HG03159 (cell line): ENCODE data around the gene PARD3.
"Not testable (repeated sequence)": the region's sequence is repeated elsewhere in the genome, so short reads cannot be mapped to it uniquely, and the experiment has no call there.

Experiments
- ATAC-seq: cut with Tn5 transposase; IDR thresholded peaks from one replicate; pipeline ENCODE4 v1.9.1; 2021; ENCODE audit warnings: mild to moderate bottlenecking, moderate library complexity; ENCODE audit not compliant: unreplicated experiment

The PARD3 gene

DNA sequence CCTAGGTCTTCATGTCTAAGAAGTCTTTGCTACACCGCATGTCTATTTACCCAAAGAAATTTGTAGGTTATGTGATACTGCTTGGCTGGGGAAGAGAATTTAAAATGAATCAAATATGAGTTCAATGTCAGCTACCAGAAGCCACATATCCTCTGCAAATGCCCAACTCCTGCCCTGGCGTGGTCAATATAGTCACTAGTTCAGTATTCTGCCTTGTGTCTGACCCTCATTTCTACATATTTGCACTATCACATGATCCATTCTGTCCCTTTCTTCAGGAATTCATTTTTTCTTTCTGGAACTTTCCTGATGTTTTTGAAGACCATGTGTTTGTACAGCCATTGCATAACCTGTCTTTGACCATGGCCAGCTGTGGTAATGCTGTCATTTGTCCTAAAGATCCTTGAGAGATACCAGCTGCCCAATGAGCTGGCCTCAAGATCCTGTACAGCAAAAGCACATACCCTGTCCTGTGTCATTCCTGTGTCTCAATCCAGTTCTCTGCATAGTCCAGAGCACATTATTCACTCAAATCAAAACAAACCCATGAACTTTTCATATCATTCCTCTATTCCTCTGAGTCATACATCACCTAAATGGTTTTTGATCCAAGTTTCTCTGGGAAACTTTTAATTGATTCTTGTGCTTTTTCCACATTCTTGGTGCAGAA is 524.5 kb downstream of the PARD3 start:
- no peak for ATAC-seq

DNA sequence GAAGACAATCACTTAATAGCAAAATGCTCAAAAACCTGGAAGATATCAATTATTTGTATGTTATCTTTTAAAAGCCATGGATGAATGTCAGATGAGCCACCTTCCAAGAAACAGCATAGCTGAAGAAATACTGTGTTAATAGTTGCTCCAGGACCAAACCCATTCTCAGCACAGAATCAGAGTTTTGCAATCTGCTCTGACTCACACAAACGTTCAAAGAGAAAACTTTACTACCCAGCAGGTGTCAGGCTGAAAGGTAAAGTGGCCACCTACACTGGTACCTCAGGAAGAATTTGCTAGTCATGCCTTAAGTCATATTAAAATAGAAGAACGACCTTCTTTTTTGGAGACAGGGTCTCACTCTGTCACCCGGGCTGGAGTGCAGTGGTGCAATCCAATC is 526.5 kb downstream of the PARD3 start:
- no peak for ATAC-seq

DNA sequence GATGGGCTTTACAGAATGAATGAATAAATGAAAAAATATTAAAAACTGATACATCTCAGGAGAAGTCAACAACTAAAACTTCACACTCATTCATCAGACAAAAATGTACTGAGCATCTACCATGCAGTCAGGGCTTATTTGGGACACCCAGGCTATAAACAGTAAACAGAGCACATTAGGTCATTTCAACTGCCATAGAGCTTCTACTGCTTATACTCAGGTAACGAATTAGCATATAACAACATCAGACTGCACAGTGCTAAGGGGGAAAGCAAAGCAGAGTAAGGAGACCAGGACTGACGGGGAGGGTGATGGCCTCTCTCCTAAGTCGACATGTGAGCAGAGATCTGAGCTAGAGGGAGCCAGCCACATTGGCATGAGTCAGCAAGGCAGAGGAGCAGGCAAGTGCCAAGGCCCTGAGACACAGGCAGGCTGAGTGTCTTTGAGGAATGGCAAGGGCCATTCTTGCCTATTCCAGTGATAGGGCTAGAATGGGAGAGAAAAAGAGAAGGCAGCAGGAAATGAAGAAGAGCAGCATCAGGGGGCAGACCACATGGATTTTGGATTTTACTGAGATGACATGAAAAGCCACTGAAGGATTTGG is 528.9 kb downstream of the PARD3 start:
- no peak for ATAC-seq

DNA sequence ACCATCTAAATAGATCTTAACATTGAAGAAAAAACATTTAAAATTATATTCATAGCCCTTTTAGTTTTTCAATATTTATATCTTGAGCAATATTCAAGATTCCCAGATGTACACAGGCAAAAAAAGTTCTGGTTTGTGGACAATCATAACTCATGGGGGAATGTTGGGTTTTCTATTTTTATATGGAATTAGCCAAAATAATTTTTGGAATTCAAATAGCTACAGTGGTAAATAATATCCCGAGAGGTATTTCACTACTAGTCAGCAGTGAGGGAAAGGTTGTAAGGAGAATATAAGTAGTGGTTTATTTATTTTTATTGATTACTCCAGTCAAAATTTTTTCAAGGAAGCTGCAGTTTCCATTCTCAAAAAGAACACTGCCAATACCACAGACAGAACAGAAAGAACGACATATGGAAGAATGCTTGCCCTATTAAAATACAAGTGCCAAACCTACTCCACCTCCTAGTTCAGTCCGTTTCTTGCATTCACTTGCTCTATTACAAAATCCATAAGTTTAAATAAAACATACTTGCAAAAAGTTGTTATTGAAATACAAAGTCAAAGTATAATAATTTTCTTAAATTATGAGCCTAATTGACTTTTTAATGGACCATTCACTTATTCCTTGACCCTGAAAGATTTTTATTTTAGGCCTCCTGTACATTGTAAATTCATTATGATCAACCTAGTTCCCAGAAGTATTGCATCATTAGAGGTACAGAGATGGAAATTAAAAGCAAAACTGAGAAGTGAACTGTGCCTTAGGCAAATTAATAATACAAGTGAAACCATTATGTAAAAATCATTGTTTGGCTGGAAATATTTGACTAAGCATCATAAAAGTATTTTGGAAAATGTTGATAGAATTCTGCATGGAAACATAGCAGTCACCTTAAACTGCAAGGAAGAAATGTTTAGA is 533.2 kb downstream of the PARD3 start:
- ATAC-seq: peak; percentile 60

DNA sequence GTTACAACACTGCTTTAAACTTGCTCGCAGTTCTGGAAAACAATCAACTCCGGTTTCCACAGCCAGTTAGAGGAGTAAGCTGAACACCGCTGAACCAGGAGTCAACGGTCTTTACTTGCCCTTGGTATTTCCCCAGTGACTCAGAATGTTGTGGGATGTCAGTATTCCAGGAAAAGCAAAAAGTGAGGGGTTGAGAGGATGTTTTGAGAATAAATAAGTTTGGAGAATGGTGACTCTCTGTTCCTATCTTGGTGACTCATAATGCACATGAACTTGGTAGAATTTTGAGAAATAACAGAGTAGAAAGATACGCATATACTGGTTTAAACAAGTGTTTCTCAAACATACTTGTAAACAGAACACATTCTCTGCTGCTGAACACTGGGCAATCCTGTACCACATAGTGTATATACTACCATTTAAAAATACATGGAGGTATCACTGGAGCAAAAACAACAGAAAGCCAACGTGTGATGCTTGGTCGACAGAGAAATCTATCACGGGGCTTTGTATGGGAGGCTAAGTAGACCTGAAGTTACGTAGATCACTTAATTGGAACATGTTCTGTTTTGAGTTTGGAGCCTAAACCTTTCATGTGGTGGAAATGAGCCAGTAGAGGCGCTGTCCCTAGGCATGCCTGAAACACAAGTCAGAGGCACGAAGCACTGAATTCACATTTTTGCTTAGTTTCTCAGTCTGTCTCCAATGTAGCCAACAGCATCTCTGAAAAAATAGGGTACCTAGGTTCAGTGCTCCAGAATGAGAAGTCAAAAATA is 534.3 kb downstream of the PARD3 start:
- no peak for ATAC-seq

DNA sequence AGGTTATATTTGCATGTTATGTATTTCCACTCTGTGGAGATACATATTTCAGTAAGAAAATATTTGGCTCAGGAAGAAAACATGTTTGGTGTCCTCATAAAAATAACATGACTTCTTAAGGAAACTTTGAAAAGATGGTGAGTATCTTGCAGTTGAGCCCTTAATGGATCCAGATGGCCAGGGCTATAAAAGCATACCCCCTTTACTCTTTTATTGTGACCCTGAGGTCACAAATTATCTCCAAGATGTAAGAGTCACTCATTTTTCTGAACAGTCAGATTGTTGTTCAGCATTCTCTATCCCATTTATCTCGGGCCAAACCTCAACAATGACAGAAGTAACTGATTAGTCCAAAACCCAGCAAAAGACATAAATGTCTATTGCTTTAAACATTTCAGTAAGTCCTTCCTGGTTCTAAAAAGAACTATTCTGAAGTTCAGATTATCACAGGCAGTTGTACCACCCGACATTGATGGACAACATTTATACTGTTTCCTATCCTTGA is 539.4 kb downstream of the PARD3 start:
- ATAC-seq: no peak

DNA sequence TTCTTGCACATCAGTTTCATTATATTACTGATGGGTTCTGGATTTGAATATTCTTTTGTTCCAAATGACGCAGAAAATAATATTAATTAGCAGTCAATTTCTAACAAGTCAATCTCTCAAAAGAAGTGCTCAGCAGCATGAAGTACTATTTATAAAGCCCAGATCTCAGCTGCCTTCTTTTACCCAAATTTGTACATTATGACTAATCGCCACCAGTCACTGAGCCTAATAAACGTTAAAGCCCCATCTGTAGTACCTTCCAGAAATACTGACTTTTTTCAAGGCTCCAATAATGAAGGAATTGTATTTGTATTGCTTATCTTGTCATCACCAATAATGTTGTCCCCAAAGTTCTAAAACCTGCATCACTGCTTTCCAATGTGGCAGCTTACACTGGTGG is 540.2 kb downstream of the PARD3 start:
- no peak for ATAC-seq

DNA sequence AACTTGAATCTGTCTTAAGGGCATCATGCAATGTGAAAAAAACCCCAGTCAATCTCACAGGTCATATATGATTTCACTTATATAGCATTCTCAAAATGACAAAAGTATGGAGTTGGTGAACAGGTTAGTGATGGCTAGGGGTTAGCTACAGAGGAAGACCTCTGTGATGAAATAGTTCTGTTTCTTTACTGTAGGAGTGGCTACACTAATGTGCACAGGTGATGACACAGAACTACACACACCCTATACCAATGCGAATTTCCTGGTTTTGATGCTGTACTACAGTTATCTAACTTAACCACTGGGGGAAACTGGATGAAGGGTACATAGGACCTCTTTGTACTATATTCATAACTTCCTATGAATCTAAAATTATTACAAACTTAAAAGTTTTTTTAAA is 541.8 kb downstream of the PARD3 start:
- ATAC-seq: no peak

DNA sequence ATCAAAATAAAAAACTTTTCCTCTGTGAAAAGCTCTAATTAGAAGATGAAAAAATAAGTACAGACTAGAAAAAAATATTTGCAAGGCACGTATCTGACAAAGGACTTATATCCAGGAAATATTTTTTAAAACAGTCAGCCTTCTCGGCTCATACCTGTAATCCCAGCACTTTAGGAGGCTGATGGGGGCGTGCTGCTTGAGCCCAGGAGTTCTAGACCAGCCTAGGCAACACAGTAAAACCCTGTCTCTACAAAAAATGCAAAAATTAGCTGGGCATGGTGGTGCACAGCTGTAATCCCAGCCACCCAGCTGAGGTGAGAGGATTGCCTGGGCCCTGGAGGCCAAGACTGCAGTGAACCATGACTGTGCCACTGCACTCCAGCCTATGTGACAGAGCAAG is 542.8 kb downstream of the PARD3 start:
- no peak for ATAC-seq

DNA sequence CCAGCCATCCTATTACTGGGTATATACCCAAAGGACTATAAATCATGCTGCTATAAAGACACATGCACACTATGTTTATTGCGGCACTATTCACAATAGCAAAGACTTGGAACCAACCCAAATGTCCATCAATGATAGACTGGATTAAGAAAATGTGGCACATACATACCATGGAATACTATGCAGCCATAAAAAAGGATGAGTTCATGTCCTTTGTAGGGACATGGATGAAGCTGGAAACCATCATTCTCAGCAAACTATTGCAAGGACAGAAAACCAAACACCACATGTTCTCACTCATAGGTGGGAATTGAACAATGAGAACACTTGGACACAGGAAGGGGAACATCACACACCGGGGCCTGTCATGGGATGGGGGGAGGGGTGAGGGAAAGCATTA is 546.7 kb downstream of the PARD3 start:
- ATAC-seq: not testable (repeated sequence)

DNA sequence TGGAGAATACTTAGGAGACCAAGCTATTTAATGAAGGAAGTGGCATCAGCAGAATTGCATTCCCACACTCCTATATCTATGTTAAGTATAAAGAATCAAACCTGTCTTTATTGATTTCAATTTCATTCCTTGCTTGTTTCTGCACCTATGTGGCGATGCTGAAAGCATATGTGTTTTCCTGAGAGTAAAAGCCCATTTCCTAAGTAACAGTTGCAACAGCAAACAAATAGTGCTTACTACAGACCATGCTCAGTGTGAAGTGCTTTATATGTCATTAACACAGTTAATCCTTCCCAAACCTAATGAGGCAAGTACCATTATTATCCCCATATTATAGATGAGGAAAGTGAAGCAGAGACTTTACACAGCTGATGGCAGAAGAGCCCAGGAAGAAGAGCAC is 552.1 kb downstream of the PARD3 start:
- ATAC-seq: no peak

DNA sequence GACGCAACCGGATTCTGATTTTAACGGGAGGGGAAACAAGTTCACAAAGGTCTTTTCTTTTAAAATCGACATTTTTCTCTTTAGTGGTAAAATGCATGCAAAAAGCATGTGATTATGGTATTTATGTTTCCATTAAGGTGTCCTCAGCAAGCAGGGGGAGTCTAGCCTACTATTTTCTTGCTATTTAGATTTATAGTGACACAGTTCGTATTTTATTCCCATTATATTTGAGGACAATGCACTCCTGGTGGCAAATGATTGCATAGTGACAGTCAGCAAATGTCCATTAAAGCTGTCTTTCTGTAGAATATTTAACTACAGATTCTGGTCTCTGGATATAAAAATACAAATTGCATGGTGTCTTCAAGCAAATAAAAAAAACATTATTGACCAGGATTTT is 554.2 kb downstream of the PARD3 start:
- no peak for ATAC-seq

DNA sequence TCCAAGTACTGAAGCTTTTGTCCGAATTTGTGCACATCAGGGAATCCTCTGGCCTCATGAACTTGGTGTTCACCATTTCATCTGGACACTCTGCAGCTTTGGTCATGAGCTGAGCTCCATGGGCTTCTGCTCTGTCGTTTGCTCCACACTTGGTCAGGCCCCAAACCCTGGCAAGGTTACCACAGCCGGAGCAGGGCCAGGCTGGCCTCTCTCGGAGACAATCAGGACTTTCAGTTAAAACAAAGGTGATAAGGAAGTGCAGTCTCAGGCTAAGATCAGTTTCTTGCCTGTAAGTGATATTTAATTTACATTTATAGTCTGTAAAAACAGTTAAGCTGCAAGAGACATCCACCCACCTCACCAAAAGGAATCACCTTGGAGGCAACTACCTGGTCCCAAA is 558.9 kb downstream of the PARD3 start:
- no peak for ATAC-seq

DNA sequence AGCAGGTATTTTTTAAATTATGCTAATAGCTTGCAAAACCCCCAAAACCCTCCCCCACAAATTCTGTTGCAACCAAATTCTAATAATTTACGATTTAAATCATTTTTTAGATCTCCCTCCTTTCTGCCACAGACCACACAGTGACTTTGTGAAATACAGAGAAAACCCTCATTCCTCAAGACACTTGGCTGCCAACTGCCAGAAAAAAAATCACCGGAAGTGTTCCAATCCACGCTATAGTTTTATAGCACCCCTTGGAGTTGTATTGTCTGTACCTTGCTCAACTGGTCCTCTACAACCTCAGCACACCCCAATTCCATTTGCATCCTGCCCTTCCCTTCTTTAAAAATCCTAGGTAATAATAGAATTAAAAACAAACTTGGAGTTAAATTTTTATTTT is 560.1 kb downstream of the PARD3 start:
- no peak for ATAC-seq

DNA sequence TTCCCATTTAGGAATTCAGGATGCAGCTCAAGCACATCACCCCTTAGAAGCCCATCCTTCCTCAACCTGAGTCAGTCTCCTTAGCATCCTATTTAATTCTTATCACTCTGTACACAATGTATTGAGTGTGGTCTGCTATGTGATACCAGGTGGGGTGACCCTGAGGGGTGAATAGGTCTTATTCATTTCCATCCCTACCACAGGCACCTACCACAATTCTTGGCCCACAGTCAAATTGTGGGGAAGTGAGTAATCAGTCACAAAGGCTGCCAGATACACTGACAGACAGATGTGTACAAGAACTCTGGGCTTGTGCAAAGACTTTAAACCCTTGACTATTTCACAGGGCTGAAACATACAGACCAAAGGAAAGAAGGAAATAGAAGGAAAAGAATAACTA is 560.5 kb downstream of the PARD3 start:
- peak; percentile 95 for ATAC-seq

DNA sequence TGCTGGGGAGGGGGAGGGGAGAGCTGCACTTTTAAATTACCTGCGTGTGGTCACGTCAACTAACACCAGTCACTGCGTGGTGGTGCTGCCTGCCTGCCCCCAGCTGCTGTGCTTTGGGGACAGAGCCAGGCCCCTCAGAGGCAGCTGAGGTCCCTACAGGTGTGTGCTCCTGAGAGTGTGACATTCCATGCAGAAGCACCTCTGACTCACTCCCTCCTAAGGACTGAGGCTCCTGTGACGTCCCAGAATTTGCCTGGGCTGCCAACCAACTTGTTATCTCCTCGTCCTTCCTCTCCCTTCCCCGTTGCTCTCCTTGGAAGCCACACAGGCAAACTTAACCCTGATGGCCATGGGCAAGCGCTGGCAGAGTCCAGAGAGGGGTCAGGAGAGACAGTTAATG is 563.0 kb downstream of the PARD3 start:
- ATAC-seq: no peak

DNA sequence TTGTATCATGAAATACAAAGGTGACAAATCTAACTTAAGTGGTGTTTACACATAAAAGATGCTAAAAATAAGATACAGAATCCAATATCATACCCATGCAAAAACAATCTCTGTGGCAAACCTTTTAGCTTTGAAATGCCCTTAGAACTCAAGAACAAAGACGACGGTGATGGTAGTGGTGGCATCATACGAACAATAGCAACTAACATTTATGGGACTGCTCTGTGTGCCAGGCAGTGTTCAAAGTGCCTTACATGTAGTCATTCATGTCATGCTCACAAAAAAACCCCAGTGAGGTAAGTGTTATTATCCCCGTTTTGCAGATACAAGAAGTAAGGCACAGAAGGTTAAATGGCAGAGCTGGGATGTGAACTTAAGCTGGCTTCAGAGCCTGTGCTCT is 563.9 kb downstream of the PARD3 start:
- no peak for ATAC-seq

DNA sequence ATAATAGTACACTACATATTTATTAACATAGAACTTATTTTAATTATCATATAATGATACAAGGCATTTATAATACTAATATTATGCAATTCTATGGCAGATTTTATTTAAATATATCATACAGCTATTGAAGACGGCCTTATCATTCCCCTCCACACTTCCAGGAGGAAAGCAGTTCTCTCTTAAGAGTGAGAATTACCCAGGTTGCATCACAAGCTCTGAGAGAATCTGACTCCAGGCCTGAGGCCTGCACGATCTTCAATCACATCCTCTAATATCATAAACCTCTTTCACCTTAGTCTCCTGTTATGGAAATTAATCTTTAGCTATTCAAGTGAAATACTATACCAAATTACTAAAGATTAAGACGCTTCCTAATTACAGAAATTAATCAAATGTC is 564.4 kb downstream of the PARD3 start:
- no peak for ATAC-seq

DNA sequence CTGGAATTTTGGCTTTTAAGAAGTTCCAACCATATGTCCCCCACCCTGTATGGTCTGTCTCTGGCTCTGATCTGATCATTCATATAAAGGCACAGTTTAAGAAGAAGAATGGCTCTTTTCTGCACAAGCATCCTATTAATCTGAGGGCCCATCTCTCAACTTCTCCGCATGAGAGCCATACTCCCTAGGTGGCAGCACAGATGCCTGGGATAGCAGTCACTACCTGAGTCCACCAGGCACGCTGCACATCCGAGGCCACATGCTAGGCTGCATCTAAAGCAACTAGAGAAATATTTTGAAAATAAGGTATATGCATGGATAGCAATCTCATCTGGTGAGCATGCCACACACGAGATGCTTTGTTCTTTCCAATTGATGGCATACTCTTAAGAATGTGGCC is 565.5 kb downstream of the PARD3 start:
- ATAC-seq: no peak

DNA sequence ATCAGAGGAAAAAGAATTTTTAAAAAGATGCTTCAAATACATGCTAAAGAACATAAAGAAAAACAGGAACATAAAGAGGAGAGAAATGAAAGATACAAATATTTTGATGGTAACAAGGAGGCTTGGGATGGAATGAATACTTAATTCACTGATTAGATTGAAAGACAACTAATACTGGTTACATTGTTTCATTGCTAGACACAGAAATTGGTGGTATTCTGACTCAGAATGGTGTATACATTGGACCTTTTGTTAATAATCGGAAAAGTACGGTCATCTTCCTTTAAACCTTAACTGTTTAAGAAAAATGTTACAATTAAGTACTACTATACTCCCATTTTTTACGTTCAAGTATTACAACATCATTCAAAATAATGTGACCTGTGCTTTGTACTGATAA is 567.5 kb downstream of the PARD3 start:
- no peak for ATAC-seq
